ENCODE results near the gene DPEP1.
"Not testable (repeated sequence)": the region's sequence is repeated elsewhere in the genome, so short reads cannot be mapped to it uniquely, and the experiment has no call there.

DPEP1 gene

DNA sequence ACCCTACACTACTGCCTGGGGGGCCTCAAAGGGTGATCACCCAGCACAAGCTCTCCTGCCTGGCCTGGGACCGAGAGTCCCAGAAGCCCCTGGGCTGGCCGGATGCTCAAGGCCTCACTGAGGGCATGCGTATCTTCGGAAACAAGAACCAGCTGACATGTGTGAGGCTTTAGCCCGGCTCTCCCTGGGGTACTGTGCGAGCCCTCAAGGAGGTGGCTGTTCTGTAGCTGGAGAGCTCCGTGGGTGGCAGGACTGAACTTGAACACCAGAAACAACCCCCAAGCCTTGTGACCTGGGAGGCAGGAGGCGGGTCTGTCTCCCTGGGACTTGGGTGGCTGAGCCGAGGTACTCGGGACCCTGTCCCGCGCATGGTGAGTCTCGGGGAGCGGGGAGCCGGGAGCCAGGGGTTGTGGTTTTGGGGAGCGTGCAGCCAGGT lies 7.0 kb downstream of the DPEP1 start:
- peak; percentile 10 for DNase-seq

DNA sequence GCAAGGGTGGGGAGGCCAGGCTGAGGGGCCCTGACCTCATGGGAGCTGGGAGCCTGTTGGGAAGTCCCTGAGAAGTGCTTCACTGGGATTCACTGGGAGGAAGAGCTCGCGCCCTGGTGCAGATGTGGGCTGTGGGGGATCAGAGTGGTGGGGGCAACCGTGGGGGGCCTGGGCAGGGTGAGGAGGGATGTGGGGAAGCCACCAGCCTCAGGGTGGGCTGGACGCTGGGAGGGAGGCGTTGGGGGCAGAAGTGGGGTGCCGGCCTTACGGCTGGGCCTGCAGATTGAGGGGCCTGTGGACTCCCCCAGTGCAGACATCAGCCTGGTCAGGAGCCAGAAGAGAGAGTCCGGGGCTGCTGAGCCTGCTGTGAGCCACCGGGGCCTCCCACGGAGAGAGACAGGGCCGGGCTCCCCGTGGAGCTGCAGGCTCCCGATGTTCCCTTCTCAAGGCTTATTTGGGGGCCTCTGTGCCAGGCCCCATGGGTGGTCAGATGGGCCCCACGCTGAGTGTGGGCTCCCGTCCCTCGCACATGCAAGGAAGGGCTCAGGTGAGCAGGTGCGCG lies 7.8 kb downstream of the DPEP1 start:
- no peak for DNase-seq

DNA sequence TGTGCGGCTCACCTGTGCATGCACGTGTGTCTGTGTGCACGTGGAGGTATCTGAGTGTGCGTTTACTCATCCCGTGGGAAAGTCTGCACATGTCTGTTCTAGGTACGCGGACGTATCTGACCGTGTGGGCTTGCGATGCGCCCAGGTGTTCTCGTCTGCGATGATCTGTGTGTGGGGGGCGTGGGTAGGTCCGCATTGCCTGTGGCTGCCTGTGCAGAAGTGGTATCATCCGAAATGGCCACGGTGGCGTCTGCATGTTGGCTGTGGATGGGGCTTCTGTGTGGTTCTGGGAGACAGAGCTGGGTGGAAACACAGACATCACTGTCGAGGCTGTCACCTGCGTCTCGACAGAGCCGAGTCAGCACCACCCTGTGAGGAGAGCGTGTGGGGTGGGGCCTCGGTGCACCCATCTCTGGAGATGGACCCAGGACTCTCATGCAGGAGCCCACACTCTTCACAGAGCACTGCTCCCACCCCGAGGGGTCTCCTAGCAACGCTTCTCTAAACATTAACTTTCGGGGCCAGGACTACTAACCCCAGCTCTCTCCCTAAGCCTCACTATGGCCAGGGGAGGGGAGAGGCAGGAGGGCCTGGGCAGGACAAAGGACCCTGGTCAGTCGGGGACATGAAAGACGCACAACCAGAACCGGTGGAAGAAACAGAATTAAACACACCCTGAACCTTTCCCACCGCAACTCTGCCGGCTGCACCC lies 8.4 kb downstream of the DPEP1 start:
- no peak for DNase-seq

DNA sequence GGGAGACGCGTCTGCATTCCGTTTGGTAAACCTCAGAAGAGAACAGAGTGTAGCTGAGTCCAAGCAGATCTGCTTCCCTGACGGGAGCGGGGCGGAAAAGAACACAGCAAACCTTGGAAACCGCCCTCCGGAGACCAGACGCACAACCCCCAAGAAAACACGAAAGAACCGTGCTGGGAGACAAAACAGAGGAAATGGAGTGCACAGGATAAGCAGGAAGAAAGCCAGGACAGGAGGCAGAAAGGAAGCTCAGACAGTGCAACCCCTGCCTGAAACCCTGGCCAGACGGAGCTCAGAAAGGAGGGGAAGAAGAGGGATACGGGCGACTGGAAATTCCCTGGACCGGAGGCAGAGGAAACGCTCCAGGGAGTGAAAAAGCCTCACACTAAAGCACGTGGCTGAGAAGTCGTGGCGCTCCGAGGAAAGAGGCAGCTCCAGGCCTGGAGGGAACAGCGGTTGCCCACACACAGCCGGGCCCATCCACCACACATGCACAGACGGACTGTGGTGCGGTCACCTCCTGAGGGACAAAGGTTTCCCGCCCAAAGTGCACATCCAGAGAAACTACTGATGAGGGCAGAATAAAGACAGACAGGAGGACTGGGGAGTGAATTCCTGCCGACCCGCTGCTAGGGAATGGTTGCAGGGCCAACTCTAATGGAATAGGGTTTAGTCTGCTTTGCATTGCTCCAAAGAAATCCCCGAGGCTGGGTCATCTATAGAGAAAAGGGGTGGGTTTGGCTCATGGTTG lies 10.2 kb downstream of the DPEP1 start:
- peak; percentile 34 for DNase-seq

DNA sequence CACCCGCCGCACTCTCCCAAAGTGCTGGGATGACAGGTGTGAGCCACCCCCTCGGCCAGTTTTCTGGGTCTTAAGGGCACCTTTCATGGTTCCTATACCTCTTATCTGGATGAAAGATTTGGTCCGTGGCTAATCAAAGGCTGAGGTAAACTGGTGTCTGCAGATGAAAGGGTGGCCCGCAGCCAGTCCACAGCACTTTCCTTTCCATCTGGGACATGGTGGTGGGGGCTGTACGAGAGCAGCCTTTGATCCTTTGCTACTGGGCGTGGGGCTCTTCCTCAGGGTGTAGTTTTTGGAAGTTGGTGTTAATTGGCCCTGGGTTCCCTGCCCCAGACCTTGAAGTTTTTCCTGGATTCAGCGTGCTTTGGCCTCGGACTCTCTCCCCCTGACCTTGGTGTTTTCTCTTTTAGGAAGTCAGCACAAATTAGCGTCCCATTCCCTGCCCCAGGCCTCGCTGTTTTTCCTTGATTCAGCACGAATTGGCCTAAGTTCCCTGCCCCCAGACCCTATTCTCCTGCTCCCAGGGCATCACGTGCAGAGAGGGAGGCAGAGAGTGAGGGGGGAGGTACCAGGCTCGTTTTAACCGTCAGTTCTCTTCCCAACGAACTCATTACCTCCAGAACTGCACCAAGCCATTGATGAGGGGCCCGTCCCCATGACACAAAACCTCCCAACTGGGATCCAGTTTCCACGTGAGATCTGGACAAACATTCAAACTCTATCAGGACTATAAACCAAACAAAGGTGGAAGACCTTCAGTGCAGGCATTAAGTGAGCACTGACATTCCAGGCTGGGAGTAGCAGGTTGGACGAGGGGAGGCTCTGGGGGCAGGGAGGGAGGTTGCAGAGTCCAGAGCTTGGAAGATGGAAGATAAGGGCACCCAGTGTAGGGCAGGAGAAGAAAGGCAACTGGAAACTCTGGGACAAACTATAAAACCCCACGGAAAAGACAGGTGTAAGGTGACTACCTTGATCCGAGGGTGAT lies 11.6 kb downstream of the DPEP1 start:
- DNase-seq, result no peak

DNA sequence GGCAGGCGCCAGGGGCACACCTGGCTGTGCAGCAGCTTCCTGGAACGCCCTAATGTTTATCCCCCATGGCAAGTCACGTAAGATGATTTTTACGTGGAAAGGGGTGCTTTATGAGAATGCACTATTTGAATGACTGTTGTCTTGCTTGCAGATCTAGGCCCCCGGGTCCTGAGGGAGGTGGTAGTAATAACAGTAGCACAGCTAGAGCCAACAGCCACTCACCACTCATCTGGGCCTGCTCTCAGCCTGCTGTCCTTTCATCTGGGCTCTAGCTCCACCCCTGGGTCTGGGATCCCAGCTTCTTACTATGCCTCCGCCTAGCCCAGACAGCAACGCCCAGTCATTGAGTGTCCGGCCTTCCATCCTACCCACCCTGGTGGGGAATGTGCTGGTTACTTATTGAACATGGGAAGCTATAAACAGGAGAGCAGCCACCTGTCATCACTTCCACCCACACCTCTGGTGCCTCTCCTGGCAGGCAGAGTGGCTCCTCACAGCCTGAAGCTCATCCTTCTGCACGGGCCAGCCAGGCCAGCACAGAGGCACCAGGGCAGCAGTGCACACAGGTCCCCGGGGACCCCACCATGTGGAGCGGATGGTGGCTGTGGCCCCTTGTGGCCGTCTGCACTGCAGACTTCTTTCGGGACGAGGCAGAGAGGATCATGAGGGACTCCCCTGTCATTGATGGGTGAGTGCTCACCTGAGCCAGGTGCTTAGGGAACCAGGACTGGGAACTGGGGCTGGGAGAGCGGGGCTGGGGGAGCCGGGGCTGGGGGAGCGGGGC lies 16.6 kb downstream of the DPEP1 start:
- DNase-seq, result no peak

DNA sequence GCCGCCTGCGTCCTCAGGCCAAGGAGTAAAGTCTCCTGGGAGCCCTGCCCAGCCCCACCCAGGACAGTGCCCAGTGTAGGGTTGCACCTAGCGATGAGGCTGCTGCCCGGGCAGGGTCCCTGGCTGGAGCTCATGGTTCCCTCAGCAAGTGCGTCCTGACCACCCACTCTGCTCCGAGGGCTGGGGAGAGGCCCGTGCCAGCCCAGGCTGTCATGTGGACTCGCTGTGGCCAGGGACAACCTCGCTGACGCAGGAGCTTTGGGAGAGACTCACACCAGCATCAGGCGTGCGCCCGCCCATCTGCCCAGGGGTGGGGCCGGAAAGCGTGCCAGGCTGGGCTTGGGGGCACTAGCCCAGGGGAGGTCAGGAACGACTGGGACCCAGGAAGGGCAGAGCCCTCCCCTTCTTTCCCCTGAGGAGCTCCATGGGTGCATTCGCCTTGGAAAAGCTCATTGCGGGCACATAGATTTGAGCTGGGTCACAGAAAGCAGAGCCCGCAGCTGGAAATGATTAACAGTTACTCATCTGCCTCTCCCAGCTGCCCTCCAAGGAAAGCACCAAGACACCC lies 19.7 kb downstream of the DPEP1 start:
- peak; percentile 80 for DNase-seq

DNA sequence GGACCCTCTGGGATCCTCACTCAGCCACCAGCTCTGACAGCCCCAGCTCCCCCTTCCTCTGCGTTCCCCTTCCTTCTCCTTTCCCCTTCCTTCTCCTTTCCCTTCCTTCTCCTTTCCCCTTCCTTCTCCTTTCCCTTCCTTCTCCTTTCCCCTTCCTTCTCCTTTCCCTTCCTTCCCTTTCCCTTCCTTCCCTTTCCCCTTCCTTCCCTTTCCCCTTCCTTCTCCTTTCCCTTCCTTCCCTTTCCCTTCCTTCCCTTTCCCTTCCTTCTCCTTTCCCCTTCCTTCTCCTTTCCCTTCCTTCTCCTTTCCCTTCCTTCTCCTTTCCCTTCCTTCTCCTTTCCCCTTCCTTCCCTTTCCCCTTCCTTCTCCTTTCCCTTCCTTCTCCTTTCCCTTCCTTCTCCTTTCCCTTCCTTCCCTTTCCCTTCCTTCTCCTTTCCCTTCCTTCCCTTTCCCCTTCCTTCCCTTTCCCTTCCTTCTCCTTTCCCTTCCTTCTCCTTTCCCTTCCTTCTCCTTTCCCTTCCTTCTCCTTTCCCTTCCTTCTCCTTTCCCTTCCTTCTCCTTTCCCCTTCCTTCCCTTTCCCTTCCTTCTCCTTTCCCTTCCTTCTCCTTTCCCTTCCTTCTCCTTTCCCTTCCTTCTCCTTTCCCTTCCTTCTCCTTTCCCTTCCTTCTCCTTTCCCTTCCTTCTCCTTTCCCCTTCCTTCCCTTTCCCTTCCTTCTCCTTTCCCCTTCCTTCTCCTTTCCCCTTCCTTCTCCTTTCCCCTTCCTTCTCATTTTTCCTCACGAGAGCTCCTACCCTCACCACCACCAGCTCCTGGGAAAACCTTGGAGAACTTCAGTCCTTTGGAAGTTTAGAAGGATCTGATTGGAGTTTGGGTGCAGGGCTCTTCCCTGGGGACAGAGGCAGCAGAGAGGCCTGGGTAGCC lies 21.3 kb downstream of the DPEP1 start:
- not testable (repeated sequence) for DNase-seq

DNA sequence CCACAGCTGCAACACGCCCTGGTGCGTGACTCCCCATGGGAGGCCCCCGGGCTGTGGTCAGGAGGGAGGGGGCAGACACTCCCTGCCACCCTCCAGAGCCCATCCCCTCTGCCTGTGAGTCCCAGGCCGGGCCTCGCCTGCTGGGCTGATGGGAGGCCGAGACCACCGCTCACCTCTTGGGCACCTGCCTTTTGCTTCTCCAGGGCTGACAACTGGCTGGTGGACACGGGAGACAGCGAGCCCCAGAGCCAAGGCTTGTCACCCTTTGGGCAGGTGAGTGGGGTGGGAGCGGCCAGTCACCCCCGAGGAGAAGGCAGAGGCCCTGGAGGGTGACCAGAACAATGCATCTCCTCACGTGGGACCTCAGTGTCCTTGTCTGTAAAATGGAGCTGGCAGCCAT lies 23.2 kb downstream of the DPEP1 start:
- DNase-seq, result no peak

DNA sequence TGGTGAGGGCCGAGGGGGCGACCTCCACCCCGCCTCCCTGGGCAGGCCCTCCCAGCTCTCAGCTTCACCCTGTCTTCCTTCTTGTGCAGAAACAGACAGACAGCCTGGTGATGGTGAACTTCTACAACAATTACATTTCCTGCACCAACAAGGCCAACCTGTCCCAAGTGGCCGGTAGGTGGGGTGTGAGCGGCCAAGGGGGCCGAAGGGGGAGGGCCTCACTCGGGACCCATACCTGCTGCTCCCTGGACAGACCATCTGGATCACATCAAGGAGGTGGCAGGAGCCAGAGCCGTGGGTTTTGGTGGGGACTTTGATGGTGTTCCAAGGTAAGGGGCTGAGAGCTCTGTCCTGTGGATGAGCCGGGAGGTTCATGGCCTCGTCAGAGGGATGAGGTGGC lies 23.9 kb downstream of the DPEP1 start:
- no peak for DNase-seq

DNA sequence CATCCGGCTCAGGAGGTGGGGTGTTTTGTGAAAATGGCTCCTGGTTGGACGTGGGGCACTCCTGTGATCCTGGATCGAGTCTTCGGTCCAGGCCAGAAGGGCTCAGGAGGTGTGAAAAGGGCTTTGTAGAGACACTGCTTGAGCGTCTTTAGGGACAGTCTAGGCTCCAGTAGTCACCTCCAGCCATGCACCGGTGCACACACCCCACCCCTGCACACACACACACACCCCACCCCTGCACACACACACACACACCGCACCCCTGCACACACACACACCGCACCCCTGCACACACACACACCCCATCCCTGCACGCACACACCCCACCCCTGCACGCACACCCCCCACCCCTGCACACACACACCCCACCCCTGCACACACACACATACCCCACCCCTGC lies 25.0 kb downstream of the DPEP1 start:
- no peak for DNase-seq

DNA sequence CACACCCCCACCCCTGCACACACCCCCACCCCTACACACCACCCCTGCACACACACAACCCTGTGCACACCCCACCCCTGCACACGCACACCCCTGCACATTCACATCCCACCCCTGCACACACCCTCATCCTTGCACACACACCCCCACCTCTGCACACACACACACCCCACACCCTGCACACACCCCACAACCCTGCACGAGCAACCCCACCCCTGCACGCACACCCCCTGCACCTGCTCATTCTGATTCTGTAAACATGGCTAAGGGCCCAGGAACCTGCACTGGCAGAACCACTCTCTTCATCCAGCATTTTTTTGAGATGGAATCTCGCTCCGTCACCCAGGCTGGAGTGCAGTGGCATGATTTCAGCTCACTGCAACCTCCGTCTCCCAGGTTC lies 25.9 kb downstream of the DPEP1 start:
- no peak for DNase-seq

DNA sequence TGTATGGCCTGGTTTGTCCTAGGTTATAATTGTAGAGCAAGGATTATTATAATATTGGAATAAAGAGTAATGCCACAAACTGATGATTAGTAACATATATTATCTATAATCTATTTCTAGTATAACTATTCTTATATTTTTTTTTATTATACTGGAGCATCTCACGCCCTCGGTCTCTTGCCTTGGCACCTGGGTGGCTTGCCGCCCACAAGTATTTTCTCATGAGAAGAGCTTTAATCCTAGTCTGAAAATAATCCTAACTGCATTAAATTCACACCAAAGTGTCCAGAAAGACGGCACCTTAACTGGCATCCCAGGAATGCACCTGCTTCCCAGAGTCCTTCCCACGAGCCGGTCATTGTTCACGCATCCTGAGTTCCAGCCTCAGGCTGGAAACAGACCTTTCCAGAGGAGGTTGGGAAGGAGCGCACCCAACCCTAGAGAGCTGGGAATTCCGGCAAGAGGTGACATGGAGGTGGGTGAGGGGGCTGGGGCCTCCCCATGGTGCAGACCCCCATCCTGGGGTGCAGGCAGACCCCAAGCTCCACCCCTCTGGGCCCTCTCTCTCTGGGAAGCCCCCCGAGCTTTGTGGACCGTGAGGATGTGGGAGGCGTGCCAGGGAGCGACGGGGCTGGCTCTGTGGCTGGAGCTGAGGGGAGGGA lies 28.1 kb downstream of the DPEP1 start:
- DNase-seq, result no peak

DNA sequence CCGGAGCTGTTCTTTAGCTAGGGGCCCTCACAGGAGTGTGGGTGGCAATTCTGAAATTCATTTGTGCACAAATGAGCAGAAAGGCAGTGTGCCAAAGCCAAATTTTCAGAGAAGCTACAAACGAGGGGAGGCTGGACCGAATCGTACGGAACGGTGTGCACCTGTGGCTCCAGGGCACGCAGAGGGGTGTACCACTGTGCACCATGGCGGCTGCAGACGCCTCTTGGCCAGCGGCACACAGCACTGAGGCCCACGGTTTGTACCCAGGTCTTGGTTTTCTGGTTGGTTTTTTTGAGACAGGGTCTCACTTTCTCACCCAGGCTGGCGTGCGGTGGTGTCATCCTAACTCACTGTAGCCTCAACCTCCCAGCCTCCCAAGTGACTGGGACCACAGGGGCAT lies 29.1 kb downstream of the DPEP1 start:
- no peak for DNase-seq

DNA sequence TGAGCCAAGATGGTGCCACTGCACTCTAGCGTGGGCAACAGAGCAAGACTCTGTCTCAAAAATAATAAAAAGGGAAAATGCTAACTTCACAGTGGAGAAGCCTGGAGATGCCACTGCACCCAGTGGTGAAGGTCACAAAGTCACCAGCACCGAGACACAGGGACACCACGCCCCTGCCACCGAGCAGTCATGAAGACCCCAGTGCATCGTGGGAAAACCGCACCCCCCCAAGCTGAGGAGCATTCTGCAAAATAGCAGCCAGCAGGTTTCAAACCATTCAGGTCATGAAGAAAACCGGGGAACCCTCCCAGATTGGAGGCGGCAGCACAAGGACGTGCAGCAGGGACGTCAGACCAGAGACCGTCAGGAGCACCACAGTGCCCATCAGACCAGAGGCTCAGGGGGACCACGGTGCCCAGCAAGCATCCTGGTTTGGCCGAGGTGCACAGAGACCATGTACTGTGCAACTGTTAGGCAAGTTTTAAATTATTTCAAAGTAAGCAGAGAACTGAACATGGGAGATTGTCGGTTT lies 30.4 kb downstream of the DPEP1 start:
- DNase-seq, result no peak

DNA sequence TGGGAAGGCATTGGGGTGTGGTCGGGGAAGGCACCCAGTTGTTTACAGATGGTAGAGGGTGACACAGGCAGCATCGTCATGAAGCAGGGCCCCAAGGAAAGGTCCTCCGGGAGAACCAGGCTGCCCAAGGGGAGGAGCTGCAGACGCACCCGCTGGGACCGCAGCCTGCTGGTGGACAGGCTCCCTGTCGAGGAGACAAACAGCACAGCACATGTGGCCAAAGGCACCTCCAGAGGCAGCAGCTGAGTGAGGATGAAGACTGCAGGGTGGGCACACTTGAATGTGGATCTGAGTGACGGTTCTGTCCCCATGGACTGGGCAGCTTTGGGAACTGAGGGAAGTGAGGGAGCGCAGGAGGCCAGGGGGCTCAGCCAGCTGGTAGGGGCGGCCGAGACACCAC lies 31.7 kb downstream of the DPEP1 start:
- DNase-seq, result no peak

DNA sequence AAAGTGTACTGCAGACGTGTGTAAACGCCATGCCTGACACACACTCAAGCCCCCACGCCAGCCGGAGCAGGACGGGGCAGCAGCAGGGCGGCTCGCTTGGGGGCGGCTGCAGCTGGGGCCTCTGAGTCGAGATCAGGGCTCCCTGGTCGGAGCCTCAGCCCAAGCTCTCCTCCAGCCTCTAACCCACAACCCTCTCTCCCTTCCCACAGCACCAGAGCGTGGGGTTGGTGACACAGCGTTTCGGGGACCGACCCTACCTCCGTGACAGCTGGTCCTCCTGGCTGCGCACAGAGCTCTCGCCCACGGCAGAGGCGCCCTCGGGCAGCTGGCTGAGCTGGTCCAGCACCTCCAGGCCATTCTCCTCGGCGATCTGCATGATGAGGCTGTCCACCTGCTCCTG lies 32.8 kb downstream of the DPEP1 start:
- no peak for DNase-seq

DNA sequence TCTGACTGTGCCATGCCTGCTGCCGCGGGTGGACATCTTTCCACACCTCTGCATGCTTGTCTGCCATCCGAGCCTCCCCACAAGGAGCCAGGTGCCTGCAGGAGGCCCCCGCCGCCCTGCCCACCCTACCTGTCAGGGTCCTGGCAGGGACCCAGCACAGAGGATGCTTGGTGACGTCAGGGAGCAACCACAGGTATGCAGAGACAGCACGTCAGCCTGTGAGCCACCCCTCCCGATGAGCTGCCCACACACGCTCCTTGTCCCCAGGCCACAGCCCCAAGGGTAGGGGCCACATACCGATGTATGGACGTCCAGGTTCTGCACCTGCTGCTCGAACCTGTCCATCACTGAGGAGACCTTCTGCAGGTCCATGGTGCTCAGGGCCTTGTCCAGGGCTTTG lies 33.5 kb downstream of the DPEP1 start:
- no peak for DNase-seq

DNA sequence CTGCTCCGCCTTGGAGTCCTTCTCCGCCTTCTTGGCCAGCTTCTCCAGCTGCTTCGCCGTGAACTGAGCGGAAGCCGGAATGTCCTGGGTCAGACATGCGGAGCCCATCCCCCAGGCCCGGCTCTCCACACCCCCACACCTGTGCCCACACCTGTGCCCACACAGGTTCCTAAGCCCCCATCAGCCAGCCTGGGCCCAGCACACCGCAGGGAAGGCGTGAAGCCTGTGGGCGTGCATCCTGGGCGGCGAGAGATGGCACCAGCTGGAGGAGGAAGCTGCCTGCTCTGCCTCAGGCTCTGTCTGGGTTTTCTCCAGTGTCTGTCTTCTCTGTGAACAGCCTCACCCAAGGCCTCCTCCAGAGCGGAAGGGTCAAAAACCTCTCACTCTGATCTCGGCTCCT lies 38.1 kb downstream of the DPEP1 start:
- no peak for DNase-seq
